Glomerular visceral epithelial cell (primary cell): Measurements from ENCODE around the gene GATA2.

Source experiments
- DNase-seq: peaks from one replicate; pipeline ENCODE4 v3.0.0-alpha.2; 2016; ENCODE audit errors: extremely low spot score

The GATA2 gene

DNA sequence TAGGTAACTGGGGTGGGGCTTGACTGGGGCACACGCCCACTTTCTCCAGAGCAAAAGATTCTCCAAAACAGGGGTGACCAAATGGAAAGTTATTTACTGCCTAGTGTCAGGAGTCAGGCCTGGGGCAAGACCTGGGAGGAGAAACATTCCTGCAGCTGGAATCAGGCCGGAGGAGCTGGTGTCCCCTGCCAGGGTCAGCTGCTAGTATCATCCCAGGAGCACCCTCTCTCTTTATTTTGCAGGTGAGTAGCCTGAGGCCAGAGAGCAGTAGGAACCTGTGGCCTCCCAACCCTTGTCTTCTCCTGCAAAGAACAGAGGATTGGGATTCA lies 59.2 kb downstream of the GATA2 start:
- no peak for DNase-seq

DNA sequence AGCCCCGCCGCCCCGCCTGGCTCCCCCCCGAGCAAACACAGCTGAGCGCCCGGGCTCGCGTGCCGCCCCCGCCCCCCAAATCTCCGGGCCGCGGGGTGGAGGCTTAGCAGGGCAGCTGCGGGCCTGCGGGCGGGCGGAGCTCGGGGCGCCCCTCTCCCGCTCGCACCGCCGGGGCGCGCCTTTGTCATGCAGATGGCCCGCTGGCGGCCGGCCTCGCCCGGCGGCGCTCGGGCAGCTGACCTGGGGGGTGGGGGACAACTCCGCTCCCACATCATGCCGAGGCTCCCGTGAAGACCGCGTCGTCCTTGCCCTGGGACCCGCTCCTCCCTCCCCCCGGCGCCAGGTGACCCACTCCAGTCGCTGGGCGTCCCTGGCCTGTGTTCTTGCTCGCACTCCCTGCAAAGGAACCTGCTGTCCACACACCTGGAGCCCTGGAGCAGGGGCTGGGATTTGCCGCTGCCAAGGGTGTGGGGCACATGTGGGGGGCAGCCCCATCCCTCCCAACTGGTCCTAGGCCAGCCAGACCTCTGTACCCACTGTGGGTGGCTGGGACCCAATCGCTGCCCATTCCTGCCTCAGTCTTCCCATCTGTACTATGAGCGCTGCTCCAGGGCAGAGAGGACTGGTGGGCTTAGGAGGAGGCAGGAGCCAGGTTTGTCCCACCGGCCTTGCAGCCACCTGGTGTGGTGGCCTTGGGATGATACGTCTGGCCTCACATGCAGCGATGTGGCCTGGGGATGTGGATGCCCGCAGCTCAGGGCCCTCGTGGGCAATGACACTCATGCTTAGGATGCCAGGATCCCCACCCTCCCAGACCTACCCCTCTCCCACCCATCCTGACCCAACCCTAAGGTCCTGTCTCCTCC lies 59.8 kb downstream of the GATA2 start:
- no peak for DNase-seq

DNA sequence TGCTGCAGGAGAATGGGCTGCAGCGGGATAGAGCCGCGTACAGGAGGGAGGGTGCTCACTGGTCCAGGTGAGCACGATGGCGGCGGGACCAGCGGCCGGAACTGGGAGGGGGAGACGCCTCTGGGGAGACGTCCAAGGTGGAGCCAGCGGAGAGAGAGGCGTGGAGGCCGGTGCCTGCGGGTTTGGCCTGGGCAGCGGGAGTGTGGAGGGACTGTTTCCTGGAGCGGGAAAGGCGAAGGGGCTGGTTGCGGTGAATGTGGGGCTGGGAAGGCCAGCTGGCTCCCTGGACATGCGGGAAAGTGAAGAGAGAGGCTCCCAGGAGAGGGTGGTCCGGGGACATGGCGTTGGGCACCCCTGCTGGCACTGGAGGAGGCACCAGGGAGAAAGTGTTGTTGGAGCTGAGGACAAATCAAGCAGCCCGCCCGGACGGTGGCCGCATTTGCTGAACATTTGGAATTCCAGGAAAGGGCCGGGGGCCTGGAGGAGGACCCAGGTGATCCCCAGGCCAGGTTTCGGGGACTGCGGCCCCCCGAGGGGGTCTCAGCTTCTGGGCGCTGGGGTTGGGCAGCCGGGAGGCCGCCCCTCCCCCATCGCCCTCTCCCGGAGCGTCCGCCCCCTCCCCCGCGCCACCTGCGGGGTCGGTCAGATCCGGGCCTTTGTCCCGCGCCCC lies 60.6 kb downstream of the GATA2 start:
- DNase-seq: no peak

DNA sequence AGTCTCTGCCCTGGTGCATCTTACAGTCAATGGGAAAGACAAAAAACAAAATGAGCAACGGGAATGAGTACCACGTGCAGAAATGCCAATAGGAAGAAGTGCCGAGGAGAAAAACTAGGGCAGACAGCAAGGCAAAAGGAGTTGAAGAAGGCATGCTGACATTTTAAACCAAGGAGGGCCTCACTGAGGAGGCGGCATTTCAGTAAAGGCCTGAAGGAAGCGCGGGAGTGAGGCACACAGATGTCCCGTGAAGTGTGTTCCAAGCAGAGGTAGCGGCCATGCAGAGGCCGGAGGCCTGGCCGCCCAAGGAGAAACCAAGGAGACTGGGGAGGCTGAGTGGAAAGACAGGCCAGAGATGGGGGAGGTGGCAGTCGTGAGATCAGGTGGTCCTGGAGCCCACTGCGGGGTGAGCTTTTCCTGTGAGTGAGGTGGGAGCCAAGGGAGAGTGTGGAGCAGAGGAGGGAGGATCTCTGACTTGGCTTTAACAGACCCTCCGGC lies 61.1 kb downstream of the GATA2 start:
- no peak for DNase-seq

- DNase-seq: no peak
Observed at GRCh38 chr3:128430731-128431130, 62.3 kb downstream of the GATA2 start.

- DNase-seq: no peak
Observed at GRCh38 chr3:128430301-128430700, 62.7 kb downstream of the GATA2 start.

DNA sequence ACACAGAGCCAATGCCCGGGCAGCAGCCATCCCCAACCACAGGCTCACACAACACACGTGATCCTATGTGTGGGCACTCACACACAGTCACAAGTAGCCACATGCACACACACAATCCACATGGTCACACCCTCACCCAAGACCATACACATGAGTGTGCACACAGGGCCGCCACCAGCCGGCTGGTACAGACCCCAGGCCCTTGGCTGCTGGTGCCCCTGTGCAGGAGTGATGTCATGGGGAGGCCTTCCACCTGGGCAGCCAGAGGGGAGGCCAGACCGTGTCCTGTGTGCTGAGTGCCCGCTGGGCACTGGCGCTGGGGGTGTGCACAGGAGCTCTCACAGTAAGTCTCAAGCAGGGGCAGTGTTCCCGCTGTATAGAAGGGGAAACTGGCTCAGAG lies 63.2 kb downstream of the GATA2 start:
- DNase-seq: no peak
